Colonic mucosa (tissue), 4 donors: Measurements from ENCODE around the gene KIF5A. TPM values are rescaled to one million over a fixed set of nuclear protein-coding genes. Genes with fewer than 3 reads are reported as not detected.
"Not testable (repeated sequence)": the region's sequence is repeated elsewhere in the genome, so short reads cannot be mapped to it uniquely, and the experiment has no call there.

ENCODE experiments used
- DNase-seq: peaks from one replicate; pipeline ENCODE4 v3.0.0-alpha.2; 2020
- H3K27ac ChIP-seq: fragments of 200-600 bp; one replicate; pipeline ENCODE4 v1.8.0; 2021
- H3K27me3 ChIP-seq: fragments of 200-600 bp; one replicate; pipeline ENCODE4 v1.8.0; 2021
- H3K36me3 ChIP-seq: fragments of 200-600 bp; one replicate; pipeline ENCODE4 v1.8.0; 2021
- H3K4me1 ChIP-seq: fragments of 200-600 bp; one replicate; pipeline ENCODE4 v1.8.0; 2021; ENCODE audit warnings: mild to moderate bottlenecking
- H3K4me3 ChIP-seq: fragments of 200-600 bp; one replicate; pipeline ENCODE4 v1.8.0; 2021
- H3K9ac ChIP-seq, 2 donors: one replicate each; pipeline ENCODE4 v1.7.0; 2013; ENCODE audit warnings: control low read depth in 2 of 2, low read depth in 2 of 2, low read length in 2 of 2
- H3K9me3 ChIP-seq: fragments of 200-600 bp; one replicate; pipeline ENCODE4 v1.8.0; 2021
- CTCF ChIP-seq: fragments of 200-600 bp; IDR thresholded peaks from one replicate; pipeline ENCODE4 v1.8.0; 2022; ENCODE audit warnings: antibody characterized with exemption, mild to moderate bottlenecking
- intact Hi-C: fragments of 100-400 bp; cut with DNase I; formaldehyde crosslinking; loops from one replicate; pipeline ENCODE4 v1.14.1; 2022
- total RNA-seq, 2 donors: library from RNA; stranded (reverse); fragmentation: NEBNext Ultra II Directional in 1 of 2; extraction: Animal tissue kit (Norgen Biotek cat#: 25700) in 1 of 2; gene quantifications; one replicate each; pipeline ENCODE4 v1.2.1, GENCODE V29; 2021
- donor health status: healthy.
- donor health status: DM: no; HTN: no; CAD: no.
- donor health status: DM: no; HTN: no; CAD: no.

Gene KIF5A
- total RNA-seq, 2 donors from 2014 or later: 0.67 to 2.1 TPM

GRCh38 chr12:57616383-57617101, 66.7 kb downstream of the KIF5A start:
- no peak for TF ChIP-seq CTCF
- no peak overlapping the region for H3K27ac ChIP-seq
- H3K4me3 ChIP-seq: no peak overlapping the region
- no peak for DNase-seq
- no peak overlapping the region for H3K9ac ChIP-seq
- H3K9me3 ChIP-seq: no peaks in the 10 kb centered on the region
- H3K36me3 ChIP-seq: no peaks in the 10 kb centered on the region
- H3K27me3 ChIP-seq: peaks cover 40% of the 10 kb centered on the region
- intact Hi-C loops: no loop called here
- peaks cover 9% of the 10 kb centered on the region for H3K4me1 ChIP-seq

- no peaks in the 10 kb centered on the region for H3K36me3 ChIP-seq
- H3K9me3 ChIP-seq: no peaks in the 10 kb centered on the region
- peaks cover 32% of the 10 kb centered on the region for H3K27me3 ChIP-seq
- H3K27ac ChIP-seq: no peak overlapping the region
- H3K9ac ChIP-seq: no peak overlapping the region
- intact Hi-C loops: no loop called here
- no peak for DNase-seq
- TF ChIP-seq CTCF: no peak
- H3K4me3 ChIP-seq: no peak overlapping the region
- peaks cover 11% of the 10 kb centered on the region for H3K4me1 ChIP-seq
Measured at GRCh38 chr12:57617942-57618341, 68.1 kb downstream of the KIF5A start.

- H3K36me3 ChIP-seq, H3K9me3 ChIP-seq, DNase-seq, H3K27ac ChIP-seq, H3K9ac ChIP-seq, H3K4me3 ChIP-seq, intact Hi-C loops: not testable (repeated sequence)
- Histone ChIP-seq H3K27me3 (peaks cover 33% of the 10 kb centered on the region), H3K4me1 (peaks cover 11% of the 10 kb centered on the region)
Measured at GRCh38 chr12:57618431-57618830, 68.6 kb downstream of the KIF5A start.

- H3K9ac ChIP-seq: no peak overlapping the region
- no peak for DNase-seq
- no peaks in the 10 kb centered on the region for H3K36me3 ChIP-seq
- H3K4me1 ChIP-seq: peaks cover 11% of the 10 kb centered on the region
- intact Hi-C loops: no loop called here
- no peaks in the 10 kb centered on the region for H3K9me3 ChIP-seq
- no peak for TF ChIP-seq CTCF
- H3K27me3 ChIP-seq: peaks cover 39% of the 10 kb centered on the region
- H3K4me3 ChIP-seq: no peak overlapping the region
- H3K27ac ChIP-seq: no peak overlapping the region
Measured at GRCh38 chr12:57618966-57619433, 69.2 kb downstream of the KIF5A start.

GRCh38 chr12:57619434-57620244, 69.8 kb downstream of the KIF5A start:
- H3K27me3 ChIP-seq: peaks cover 40% of the 10 kb centered on the region
- TF ChIP-seq CTCF: no peak
- H3K4me3 ChIP-seq: no peak overlapping the region
- H3K27ac ChIP-seq: no peak overlapping the region
- no peak for DNase-seq
- no peaks in the 10 kb centered on the region for H3K36me3 ChIP-seq
- H3K4me1 ChIP-seq: peaks cover 11% of the 10 kb centered on the region
- intact Hi-C loops: loop anchor here (2.0 to 5.0 kb wide), 2 partner anchors 37 to 157 kb away; no protein-coding TSS in a partner anchor
- H3K9ac ChIP-seq: no peak overlapping the region
- no peaks in the 10 kb centered on the region for H3K9me3 ChIP-seq
